NAMALWA (cell line): ENCODE measurements around the gene RPS6KB2.
A peak's percentile ranks its signal among the peaks of the same experiment; 100 is the strongest.
"Not testable (repeated sequence)": the region's sequence is repeated elsewhere in the genome, so short reads cannot be mapped to it uniquely, and the experiment has no call there.

ENCODE experiments used
- DNase-seq: peaks from one replicate; pipeline ENCODE4 v3.0.0-alpha.2; 2015; ENCODE audit warnings: low spot score

RPS6KB2 gene

GRCh38 chr11:67466962-67467771 lies 38.9 kb downstream of the RPS6KB2 start:
- DNase-seq, result no peak

- no peak for DNase-seq
Observed at GRCh38 chr11:67468056-67468455, 39.8 kb downstream of the RPS6KB2 start.

GRCh38 chr11:67468456-67468758 lies 40.1 kb downstream of the RPS6KB2 start:
- DNase-seq, result peak; percentile 41

- DNase-seq, result peak; percentile 92
Observed at GRCh38 chr11:67468759-67469507, 40.6 kb downstream of the RPS6KB2 start, which contains the start of gene TMEM134. Gene TMEM134 (minus strand): TSS chr11:67469251. CDS start chr11:67469192, 59 bp downstream.

- DNase-seq, result no peak
Observed at GRCh38 chr11:67469508-67469811, 41.2 kb downstream of the RPS6KB2 start.

GRCh38 chr11:67470337-67471002 lies 42.2 kb downstream of the RPS6KB2 start:
- no peak for DNase-seq

GRCh38 chr11:67472882-67473281 lies 44.6 kb downstream of the RPS6KB2 start:
- DNase-seq, result no peak

- DNase-seq, result not testable (repeated sequence)
Observed at GRCh38 chr11:67476692-67477091, 48.4 kb downstream of the RPS6KB2 start.

GRCh38 chr11:67477344-67478050 lies 49.2 kb downstream of the RPS6KB2 start:
- not testable (repeated sequence) for DNase-seq

GRCh38 chr11:67482275-67482826 lies 54.1 kb downstream of the RPS6KB2 start:
- DNase-seq, result no peak

GRCh38 chr11:67482827-67483798 lies 54.8 kb downstream of the RPS6KB2 start, which contains the start of gene AIP:
Gene AIP (plus strand): TSS chr11:67483026. CDS start chr11:67483159, 133 bp downstream.
- DNase-seq, result peak; percentile 99

GRCh38 chr11:67483831-67484665 lies 55.8 kb downstream of the RPS6KB2 start:
- DNase-seq, result peak; percentile 70

- DNase-seq, result peak; percentile 93
Observed at GRCh38 chr11:67484847-67485311, 56.6 kb downstream of the RPS6KB2 start.
